HCT116 (cell line): Measurements from ENCODE around the gene NOTCH1.

Source experiments
- EZH2 ChIP-seq: fragments of 200-600 bp; sonication (generic); IDR thresholded peaks from 2 replicates; pipeline ENCODE4 v1.6.1; 2017; ENCODE audit warnings: antibody characterized with exemption, mixed run types
- TF ChIP-seq, protein P1 (sequence below), 3 experiments: fragments of 200-600 bp in 1 of 3; sonication (generic) in 1 of 3; IDR thresholded peaks in 2 of 3; conservative IDR thresholded peaks in 1 of 3; 2 replicates each; pipeline ENCODE4 v1.5.1; 2012 to 2017; ENCODE audit warnings: low read depth in 2 of 3, low read length in 2 of 3, antibody characterized with exemption in 1 of 3, borderline replicate concordance in 1 of 3, control low read depth in 1 of 3, mild to moderate bottlenecking in 1 of 3, mixed read lengths in 1 of 3, mixed run types in 1 of 3, moderate library complexity in 1 of 3; ENCODE audit not compliant: insufficient read depth in 1 of 3

DNA sequence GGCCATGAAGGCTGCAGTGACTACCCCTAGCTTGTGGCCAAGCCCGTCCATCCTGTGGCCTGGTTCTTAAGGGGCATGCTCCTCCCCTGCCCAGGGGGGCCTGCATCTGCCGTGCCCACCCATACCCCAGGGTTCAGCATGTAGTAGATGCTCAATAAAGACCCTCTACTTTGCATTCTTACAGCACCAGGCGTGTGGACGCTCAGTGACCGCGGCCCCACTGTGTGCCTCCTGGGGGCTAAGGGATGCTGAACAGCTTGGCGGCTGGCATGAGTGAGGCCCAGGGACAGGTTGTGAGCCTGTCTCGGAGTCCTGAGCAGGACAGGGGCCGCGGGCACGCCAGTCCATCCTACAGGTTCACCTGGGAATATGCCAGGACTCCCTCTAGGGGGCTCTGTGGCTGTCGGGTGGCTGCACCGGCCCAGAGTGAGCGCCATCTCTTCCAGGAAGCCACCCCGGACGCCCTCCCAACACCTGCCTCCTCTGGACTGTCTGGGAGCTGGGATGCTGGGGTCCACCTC lies 9.1 kb downstream of the NOTCH1 start:
- TF ChIP-seq, protein P1, sequence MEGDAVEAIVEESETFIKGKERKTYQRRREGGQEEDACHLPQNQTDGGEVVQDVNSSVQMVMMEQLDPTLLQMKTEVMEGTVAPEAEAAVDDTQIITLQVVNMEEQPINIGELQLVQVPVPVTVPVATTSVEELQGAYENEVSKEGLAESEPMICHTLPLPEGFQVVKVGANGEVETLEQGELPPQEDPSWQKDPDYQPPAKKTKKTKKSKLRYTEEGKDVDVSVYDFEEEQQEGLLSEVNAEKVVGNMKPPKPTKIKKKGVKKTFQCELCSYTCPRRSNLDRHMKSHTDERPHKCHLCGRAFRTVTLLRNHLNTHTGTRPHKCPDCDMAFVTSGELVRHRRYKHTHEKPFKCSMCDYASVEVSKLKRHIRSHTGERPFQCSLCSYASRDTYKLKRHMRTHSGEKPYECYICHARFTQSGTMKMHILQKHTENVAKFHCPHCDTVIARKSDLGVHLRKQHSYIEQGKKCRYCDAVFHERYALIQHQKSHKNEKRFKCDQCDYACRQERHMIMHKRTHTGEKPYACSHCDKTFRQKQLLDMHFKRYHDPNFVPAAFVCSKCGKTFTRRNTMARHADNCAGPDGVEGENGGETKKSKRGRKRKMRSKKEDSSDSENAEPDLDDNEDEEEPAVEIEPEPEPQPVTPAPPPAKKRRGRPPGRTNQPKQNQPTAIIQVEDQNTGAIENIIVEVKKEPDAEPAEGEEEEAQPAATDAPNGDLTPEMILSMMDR (IDR thresholded peaks at IDR 0.05 in 2 of 3, conservative IDR thresholded peaks at IDR 0.05 in 1 of 3; ENCODE audit: borderline replicate concordance in 1 of 3, insufficient read depth in 1 of 3, low read depth in 2 of 3, low read length in 2 of 3): peak in 2 of 3 experiments; percentile 35 to 37; a peak in 2 of 6 replicates
- no peak for TF ChIP-seq EZH2
